SK-N-SH treated with all-trans-retinoic acid at 6 μM for 48 hours (cell line): ENCODE results near the gene FANCC.

ENCODE experiments used
- CSDC2 ChIP-seq: fragments of 250-450 bp; sonication (Bioruptor Pico); IDR thresholded peaks from 2 replicates; pipeline ENCODE4 v1.5.0; 2020; ENCODE audit warnings: mild to moderate bottlenecking, moderate library complexity
- ESRRG ChIP-seq: fragments of 250-450 bp; sonication (Bioruptor Pico); IDR thresholded peaks from 2 replicates; pipeline ENCODE4 v1.6.1; 2021; ENCODE audit warnings: mild to moderate bottlenecking
- PATZ1 ChIP-seq: fragments of 250-450 bp; sonication (Bioruptor Pico); IDR thresholded peaks from 2 replicates; pipeline ENCODE4 v1.8.0; 2020; ENCODE audit warnings: mild to moderate bottlenecking, moderate library complexity, borderline replicate concordance
- TCF4 ChIP-seq: fragments of 250-450 bp; sonication (Bioruptor Pico); IDR thresholded peaks from 2 replicates; pipeline ENCODE4 v1.8.0; 2021; ENCODE audit warnings: mild to moderate bottlenecking, moderate library complexity, borderline replicate concordance
- TSHZ2 ChIP-seq: fragments of 250-450 bp; sonication (Bioruptor Pico); IDR thresholded peaks from 2 replicates; pipeline ENCODE4 v1.5.0; 2020; ENCODE audit warnings: mild to moderate bottlenecking, moderate library complexity
- ZC3H10 ChIP-seq: fragments of 250-450 bp; sonication (Bioruptor Pico); IDR thresholded peaks from 2 replicates; pipeline ENCODE4 v1.5.1; 2021; ENCODE audit warnings: mild to moderate bottlenecking, moderate library complexity
- ZNF565 ChIP-seq: fragments of 450-650 bp; formaldehyde crosslinking; conservative IDR thresholded peaks from 2 replicates; pipeline ENCODE4 v1.5.0; 2020; ENCODE audit warnings: low read depth, mild to moderate bottlenecking, moderate library complexity
- TF ChIP-seq, protein P1 (sequence below): fragments of 250-450 bp; sonication (Bioruptor Pico); IDR thresholded peaks from 2 replicates; pipeline ENCODE4 v1.5.1; 2021; ENCODE audit warnings: mild to moderate bottlenecking, moderate library complexity

- no peak for TF ChIP-seq TSHZ2 (CRISPR knock-in tag)
- no peak for TF ChIP-seq TCF4 (CRISPR knock-in tag)
- TF ChIP-seq ZNF565 (CRISPR knock-in tag) = no peak
- no peak for TF ChIP-seq CSDC2 (CRISPR knock-in tag)
- no peak for TF ChIP-seq PATZ1 (CRISPR knock-in tag)
- no peak for TF ChIP-seq ZC3H10 (CRISPR knock-in tag)
- no peak for TF ChIP-seq ESRRG (CRISPR knock-in tag)
- TF ChIP-seq, protein P1, sequence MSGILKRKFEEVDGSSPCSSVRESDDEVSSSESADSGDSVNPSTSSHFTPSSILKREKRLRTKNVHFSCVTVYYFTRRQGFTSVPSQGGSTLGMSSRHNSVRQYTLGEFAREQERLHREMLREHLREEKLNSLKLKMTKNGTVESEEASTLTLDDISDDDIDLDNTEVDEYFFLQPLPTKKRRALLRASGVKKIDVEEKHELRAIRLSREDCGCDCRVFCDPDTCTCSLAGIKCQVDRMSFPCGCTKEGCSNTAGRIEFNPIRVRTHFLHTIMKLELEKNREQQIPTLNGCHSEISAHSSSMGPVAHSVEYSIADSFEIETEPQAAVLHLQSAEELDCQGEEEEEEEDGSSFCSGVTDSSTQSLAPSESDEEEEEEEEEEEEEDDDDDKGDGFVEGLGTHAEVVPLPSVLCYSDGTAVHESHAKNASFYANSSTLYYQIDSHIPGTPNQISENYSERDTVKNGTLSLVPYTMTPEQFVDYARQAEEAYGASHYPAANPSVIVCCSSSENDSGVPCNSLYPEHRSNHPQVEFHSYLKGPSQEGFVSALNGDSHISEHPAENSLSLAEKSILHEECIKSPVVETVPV (CRISPR knock-in tag) = no peak
Observed at GRCh38 chr9:95181226-95181818, 136.2 kb downstream of the FANCC start.
